Fibroblast of skin of scalp (primary cell): ENCODE results near the gene AP1M1.

Experiments
- DNase-seq: peaks from one replicate; pipeline ENCODE4 v3.0.0-alpha.2; 2013

AP1M1 gene

GRCh38 chr19:16208847-16209665 is 11.3 kb downstream of the AP1M1 start:
- DNase-seq: no peak

DNA sequence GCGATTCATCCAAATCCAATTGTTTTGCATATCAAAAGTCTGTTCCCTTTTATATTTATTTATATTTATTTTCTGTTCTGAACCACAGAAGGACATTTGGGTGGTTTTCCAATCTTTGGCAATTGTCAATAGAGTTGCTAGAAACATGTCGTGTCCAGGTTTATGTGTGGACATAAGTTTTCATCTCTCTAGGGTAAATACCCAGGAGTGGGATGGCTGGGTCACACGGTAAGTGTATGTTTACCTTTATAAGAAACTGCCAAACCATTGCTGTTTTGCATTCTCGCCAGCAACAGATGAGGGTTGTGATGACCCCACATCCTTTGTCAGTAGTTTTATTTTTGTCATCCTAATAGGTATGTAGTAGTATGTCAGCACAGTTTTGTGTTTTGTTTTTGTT is 12.5 kb downstream of the AP1M1 start:
- DNase-seq: no peak

- DNase-seq: no peak
These were observed 15.4 kb downstream of the AP1M1 start for GRCh38 chr19:16213076-16213475.

DNA sequence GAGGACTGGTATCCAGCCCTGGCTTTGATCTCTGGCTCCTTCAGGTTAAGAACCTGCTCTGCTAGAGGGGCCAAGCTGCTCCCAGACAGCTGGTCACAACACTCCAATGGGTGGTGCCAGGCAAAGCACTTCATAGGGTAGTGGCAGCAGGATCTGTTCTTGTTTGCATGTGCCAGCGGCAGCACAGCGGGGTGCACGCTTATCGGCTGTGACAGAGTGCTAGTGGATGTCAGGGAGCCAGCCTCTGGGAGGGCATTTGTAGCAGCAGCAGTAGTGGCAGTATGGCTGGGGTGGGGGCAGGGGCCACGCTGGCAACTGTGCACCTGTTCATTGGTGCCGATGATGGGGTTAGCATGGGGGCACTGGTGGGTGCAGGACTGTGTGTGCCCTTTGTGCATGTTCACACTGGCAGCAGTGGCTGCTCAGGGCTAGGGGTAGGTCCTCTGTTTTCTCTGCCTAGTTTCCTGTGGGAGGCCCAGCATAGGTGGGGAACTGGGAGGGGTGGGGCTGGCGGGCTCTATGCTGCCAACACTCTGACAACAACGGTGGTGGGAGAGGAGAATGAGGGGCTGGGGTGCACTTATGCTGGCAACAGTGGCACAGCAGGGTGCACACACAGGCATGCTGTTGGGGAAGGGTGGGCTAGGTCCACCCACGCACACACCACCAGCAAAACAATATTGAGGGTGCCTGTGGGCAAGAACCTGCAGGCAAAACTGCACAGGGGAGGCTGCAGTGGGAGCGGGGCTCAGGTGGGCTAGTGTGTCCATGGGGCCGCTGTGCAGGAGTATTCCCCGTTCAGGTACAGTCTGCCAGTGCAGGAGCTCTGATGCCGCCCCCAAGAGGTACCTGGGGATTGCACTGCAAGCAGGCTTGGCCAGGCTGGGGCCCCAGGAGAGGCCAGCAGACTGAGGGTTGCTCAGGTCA is 19.3 kb downstream of the AP1M1 start:
- DNase-seq: no peak

DNA sequence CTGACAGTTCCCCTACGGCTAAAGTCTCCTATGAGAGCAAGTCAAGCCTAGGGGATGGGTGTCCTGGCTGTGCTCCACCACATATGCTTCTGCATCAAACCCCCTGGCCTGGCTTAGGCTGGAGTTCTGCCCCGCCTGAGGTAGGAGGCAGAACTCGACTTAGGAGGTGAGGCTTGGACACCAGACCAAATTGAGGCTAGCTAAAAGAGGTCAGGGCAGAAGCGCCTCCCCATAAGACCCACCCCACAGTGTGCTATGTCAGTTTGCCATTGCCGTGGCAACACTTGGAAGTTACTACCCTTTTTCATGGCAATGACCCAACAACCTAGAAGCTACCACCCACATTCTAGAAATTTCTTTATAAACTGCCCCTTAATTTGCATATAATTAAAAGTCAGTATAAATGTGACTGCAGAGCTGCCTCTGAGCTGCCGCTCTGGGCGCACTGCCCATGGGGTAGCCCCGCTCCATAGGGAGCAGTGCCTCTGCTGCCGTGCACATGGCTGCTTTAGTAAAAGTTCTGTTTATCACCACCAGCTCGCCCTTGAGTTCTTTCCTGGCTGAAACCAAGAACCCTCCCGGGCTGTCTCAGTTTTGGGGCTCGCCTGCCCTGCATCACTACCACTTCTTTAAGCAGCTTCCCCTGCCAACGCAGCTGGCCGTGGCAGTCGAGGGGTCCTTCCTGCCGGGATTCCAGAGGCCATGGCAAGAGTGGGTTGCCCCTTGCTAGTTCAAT is 20.2 kb downstream of the AP1M1 start:
- no peak for DNase-seq

- DNase-seq: no peak
These were observed 21.1 kb downstream of the AP1M1 start for GRCh38 chr19:16218851-16219250.

DNA sequence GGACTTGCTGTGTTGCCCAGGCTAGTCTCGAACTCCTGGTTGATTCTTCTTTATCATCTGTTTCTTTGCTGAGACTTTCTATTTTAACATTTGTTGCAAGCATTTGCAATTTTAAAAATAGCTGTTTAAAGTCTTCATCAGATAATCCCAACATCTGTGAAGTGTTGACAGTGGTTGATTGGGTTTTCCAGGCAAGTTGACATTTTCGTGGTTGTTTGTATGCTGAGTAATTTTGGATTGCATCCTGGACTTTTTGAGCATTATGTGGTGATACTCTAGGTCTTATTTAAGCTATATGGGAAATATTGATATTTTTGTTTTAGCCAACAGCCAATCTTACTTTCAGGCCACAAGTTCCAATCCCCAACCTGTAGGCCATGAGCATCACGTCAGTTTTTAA is 25.1 kb downstream of the AP1M1 start:
- no peak for DNase-seq

DNA sequence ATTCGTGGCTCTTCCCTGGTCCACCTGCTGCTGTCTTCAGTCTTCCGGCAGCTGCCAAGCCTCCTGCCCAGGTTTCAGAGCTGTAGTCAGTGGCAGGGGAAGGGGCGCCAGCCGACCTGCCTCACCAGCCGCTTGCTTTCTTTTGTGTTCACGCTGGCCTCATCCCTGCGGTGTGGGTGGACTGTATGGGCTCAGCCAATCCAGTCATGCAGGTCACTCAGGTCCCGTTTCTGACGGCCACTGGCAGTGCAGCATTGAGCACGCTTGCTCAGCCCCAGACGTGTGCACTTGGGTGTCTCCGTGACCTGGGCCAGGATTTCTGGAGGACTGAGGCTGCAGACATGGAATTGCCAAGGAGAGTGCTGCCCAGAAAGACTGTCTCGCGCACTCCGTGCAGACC is 26.0 kb downstream of the AP1M1 start:
- DNase-seq: no peak

DNA sequence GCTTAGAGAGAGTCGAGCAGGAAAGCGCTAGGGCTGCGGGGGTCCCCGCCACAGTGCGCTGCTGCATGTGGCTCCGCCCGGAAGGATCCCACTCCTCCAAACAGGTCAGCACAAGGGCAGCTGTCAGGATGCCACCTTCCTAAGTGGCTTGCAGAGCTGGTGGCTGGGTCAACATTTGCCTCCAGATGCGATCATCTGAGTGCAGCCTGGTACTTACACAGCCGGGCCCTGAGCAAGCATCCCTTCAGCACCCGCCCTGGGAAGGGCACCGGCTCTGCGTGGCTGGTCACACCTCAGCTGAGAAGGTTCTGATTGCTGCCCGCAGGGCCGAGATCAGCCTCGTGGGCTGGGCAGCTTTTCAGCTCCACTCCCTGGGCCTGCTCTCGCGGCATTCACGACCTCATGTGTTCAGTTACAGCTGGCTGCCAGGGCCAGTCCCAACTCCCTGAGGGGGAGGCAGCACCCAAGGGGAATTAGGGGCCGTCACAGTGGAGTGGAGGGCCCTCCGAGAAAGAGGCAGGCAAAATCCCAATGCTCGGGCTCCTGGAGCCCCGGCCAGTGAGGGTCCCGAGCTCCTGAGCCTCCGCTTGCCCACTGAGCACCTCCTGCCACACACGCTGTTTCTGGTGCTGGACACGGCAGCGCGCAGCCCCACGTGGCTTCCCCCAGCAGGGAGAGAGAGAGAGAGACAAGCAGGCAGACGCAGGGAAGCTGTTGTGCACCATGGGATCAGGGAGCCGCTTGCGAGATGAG is 26.8 kb downstream of the AP1M1 start:
- DNase-seq: no peak

DNA sequence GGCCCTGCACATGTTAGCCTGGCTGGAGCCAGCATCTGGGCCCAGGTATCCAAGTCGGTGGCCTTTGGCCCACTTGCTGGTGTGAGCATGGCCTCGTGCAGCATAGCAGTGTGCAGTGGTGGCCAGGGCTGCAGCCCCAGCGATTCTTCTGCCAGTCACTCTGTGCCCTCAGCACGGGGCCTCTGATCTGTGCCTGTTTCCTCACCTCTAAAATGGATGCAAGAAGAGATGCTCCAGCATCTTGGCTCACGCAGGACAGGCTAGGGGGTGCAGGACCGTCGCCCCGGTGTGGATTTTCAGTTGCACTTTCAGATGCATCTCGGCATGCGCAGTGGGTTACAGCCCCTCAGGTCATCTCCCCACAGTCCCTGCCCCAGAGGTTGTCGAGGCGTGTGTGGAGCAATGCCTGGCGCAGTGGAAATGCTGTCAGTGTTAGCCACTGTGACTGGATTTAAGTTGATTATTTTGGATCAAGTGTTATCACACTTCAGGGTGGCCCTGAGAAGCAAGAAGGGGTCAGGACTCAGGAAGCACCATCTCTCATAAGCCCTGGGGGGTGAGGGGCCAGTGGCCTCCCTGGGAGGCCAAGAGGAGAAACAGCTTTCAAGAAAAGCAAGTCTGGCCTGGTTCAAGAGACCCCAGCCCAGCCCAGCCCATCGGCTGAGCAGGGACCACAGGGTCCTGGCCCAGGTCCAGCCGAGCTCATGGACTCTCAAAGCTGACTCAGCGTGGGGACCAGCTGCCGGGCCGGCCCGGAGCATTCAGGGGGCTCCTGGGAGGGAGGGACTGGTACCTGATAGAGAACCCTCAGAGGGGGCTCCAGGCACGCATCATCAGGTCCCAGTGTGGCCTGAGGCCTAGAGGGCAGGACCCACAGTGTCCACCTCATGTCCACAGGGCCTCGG is 27.8 kb downstream of the AP1M1 start:
- DNase-seq: no peak

GRCh38 chr19:16226184-16226591 is 28.5 kb downstream of the AP1M1 start:
- DNase-seq: no peak

GRCh38 chr19:16226878-16227836 is 29.4 kb downstream of the AP1M1 start:
- DNase-seq: no peak

DNA sequence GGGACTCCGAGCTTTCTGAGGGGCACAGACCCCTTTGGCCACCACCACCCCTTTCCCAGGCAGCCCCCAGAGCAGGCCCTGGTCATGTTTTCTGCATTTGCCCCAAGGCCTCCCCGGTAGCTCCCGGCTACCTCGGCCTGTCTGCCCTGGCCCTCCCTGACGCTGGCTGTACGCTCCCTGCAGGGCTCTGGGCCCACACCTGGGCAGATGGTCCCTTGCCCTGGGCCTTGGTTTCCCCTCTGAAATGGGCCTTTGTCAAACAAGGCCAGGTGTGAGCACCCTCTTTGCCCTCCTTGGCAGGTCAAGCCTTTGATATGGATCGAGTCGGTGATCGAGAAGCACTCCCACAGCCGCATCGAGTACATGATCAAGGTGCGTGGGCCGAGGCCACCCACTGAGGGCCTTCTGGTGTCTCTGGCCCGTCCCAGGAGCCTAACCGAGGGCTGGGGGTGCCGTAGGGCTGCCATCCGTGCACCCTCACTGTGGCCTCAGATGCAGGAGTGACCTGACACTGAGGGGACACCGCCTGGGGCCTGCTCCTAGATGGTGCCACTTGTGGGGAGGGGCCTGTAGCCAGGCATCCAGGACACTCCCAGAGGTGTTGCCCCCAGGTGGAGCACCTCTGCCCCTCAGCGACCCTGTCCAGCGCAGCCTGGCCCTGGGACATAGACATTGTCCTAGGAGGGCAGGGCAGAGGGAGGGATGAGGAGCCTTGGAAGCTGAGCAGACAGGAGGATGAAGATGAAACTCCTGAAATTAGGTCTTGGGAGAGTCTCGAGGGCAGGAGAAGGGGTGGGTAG is 30.3 kb downstream of the AP1M1 start:
- DNase-seq: no peak

DNA sequence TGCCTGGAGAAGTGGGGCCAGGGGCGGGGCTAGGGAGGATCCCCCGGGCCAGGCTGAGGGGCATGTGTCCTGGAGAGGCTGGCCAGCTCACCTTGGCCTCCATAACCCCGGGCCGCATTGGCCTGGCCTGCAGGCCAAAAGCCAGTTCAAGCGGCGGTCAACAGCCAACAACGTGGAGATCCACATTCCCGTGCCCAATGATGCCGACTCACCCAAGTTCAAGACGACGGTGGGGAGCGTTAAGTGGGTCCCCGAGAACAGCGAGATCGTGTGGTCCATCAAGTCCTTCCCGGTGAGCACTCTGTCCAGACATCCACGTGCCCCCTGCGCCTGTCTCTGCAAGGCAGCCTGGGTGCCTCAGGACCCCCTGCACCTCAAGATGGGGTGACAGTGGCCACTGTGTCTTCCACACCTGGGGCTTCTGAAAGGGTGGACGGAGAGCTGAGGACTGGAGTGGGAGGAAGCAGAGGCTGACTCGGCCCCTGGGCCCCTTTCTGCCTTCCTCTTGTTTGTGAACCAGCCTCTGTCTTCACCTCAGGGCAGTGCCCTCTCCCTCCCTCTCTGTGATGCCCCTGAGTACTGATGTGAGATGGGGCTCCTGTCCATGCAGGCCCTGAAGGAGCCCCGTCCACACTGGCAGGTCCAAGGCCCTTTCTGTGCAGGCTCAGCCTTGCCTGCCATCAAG is 31.1 kb downstream of the AP1M1 start:
- no peak for DNase-seq

- DNase-seq: no peak
These were observed 31.6 kb downstream of the AP1M1 start for GRCh38 chr19:16229322-16229641.

GRCh38 chr19:16232127-16232526 is 34.4 kb downstream of the AP1M1 start:
- DNase-seq: no peak

GRCh38 chr19:16232568-16232967 is 34.9 kb downstream of the AP1M1 start:
- DNase-seq: no peak

- no peak for DNase-seq
These were observed 35.5 kb downstream of the AP1M1 start for GRCh38 chr19:16233081-16233776.
